ENCODE data around the gene HDAC9. TPM values are rescaled to one million over a fixed set of nuclear protein-coding genes. Genes with fewer than 3 reads are reported as not detected.

HDAC9 gene
- total and polyA plus RNA-seq, 11 donors: 4.8 to 62.9 (median 30.6) TPM

GRCh38 chr7:18873734-18874336 is 378.3 kb downstream of the HDAC9 start:
- Histone ChIP-seq H3K9me3 (peaks cover 0 to 3% (median 0%) of the 10 kb centered on the region in 12 donors), H3K36me3 (no peaks in the 10 kb centered on the region), H3K27me3 (no peaks in the 10 kb centered on the region), H3K4me1 (peaks cover 0 to 9% (median 0%) of the 10 kb centered on the region in 12 donors), H3K4me3 (no peak overlapping the region), H3K27ac (no peak overlapping the region)
- 72 to 95% (median 93%) methylated on average over 5 of the region's 5 CpGs for WGBS, 4 donors
- ATAC-seq (no peak), DNase-seq (no peak)
- no peak for TF ChIP-seq POLR2A (IDR thresholded peaks at IDR 0.05)
- peak in 2 of 12 donors; percentile 12 to 22 for TF ChIP-seq CTCF (IDR thresholded peaks at IDR 0.05)
- intact Hi-C loops (cut with DNase I): no loop called here

GRCh38 chr7:18874880-18875279 is 379.3 kb downstream of the HDAC9 start:
- intact Hi-C loops (cut with DNase I): no loop called here

GRCh38 chr7:18877874-18878273 is 382.3 kb downstream of the HDAC9 start:
- DNase-seq (no peak), ATAC-seq (no peak)
- no peak for TF ChIP-seq POLR2A (IDR thresholded peaks at IDR 0.05)
- no peak for TF ChIP-seq CTCF (IDR thresholded peaks at IDR 0.05)
- Histone ChIP-seq H3K9me3 (peaks cover 0 to 9% (median 0%) of the 10 kb centered on the region in 12 donors), H3K27me3 (no peaks in the 10 kb centered on the region), H3K27ac (no peak overlapping the region), H3K4me1 (peaks cover 0 to 9% (median 0%) of the 10 kb centered on the region in 12 donors), H3K4me3 (no peak overlapping the region), H3K36me3 (no peaks in the 10 kb centered on the region)
- intact Hi-C loops (cut with DNase I): no loop called here
- 87 to 92% (median 90%) methylated on average over 3 of the region's 3 CpGs for WGBS, 4 donors

More at GRCh38 chr7:18874880-18875279, 379.3 kb downstream of the HDAC9 start:
- 49 to 77% (median 62%) methylated on average over 1 of the region's 1 CpG for WGBS, 4 donors
- H3K36me3 ChIP-seq: no peaks in the 10 kb centered on the region
- peaks cover 0 to 9% (median 0%) of the 10 kb centered on the region in 12 donors for H3K9me3 ChIP-seq
- ATAC-seq (no peak), DNase-seq (no peak)
- TF ChIP-seq POLR2A (IDR thresholded peaks at IDR 0.05): no peak
- TF ChIP-seq CTCF (IDR thresholded peaks at IDR 0.05): no peak
- no peaks in the 10 kb centered on the region for H3K27me3 ChIP-seq
- no peak overlapping the region for H3K4me3 ChIP-seq
- H3K4me1 ChIP-seq: peaks cover 0 to 9% (median 0%) of the 10 kb centered on the region in 12 donors
- H3K27ac ChIP-seq: no peak overlapping the region

GRCh38 chr7:18886832-18887231 is 391.3 kb downstream of the HDAC9 start:
- Histone ChIP-seq H3K4me1 (peaks cover 0 to 27% (median 11%) of the 10 kb centered on the region in 12 donors), H3K4me3 (no peak overlapping the region), H3K27me3 (no peaks in the 10 kb centered on the region), H3K27ac (no peak overlapping the region), H3K36me3 (no peaks in the 10 kb centered on the region), H3K9me3 (no peaks in the 10 kb centered on the region)
- intact Hi-C loops (cut with DNase I): no loop called here
- 89 to 96% (median 91%) methylated on average over 4 of the region's 4 CpGs for WGBS, 4 donors
- DNase-seq (no peak), ATAC-seq (no peak)
- TF ChIP-seq POLR2A (IDR thresholded peaks at IDR 0.05) (no peak), CTCF (IDR thresholded peaks at IDR 0.05) (no peak)
